HG02840 (cell line): Measurements from ENCODE around the gene HIPK2.
"Not testable (repeated sequence)": the region's sequence is repeated elsewhere in the genome, so short reads cannot be mapped to it uniquely, and the experiment has no call there.

Source experiments
- ATAC-seq: cut with Tn5 transposase; IDR thresholded peaks from one replicate; pipeline ENCODE4 v1.9.1; 2021; ENCODE audit warnings: mild to moderate bottlenecking, moderate library complexity, moderate number of reproducible peaks; ENCODE audit not compliant: unreplicated experiment, low FRiP score

Gene HIPK2

GRCh38 chr7:139635526-139636302 lies 142.1 kb downstream of the HIPK2 start:
- no peak for ATAC-seq

GRCh38 chr7:139634087-139634486 lies 143.7 kb downstream of the HIPK2 start:
- ATAC-seq, result no peak

DNA sequence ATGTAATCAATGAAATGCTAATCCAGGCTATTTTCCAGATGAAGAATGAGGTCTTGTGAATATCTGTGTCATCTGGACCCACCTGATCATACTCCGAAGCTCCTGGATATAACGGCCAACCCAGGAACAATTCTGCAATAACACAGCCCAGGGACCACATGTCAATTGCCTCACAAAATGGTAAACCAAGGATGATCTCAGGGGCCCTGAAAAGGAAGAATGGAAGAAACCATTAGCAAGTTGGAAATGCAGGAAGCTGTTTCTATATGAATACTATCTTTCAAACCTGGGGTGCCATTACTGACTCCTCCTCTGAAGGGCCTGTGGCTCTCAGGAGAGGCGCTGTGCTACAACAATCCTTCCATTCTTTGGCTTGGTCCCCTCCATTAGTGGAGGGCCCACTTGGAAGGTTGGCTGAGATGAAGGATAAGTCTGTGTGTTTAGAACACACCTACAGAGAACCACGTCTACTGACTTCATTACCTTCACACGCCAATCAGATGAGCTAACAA lies 146.2 kb downstream of the HIPK2 start:
- no peak for ATAC-seq

GRCh38 chr7:139630643-139631519 lies 146.9 kb downstream of the HIPK2 start:
- ATAC-seq, result no peak

DNA sequence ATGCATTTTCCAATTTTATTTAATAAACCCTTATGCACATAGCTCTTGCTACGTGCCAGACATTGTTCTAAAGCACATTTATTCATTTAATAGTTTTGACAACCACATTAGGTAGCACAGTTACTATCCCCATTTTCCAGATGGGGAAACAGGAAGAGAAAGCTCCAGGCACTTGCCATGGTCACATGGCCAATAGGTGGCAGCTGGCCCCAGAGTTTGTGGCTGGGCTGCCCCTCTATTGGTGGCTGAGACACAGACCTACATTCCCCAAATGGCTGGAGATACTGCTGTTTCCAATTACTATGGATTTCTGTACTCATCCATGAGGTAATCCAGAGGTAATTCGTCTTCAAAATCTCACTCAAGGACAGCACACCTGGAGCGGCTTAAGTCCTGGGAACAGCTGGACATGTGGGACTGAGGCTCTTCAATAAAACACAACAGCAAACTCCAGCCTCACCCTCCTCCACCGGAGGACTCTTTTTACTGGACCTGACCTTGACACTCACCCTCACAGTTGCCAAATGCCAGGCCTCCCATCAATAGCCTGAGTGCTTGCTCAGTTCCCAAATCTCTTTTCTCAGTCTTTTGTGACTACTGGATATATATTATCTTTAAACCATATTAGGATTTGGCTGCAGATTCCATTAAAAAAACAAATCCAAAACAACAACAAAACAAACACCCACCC lies 148.3 kb downstream of the HIPK2 start:
- no peak for ATAC-seq

DNA sequence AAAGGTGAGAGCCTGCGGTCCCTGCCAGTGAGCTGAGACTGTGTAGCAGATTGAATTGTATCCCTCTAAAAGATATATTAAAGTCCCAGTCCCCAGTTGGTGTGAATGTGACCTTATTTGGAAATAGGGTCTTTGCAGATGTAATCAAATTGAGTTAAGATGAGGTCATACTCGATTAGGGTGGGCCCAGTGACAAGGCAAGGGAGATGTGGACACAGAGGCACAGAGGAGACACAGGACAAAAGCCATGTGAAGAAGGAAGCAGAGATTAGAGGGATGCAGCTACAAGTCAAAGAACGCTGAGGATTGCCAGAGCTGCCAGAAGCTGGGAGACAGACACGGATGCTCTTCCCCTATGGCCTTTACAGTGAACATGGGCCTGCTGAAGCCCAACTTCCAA lies 150.0 kb downstream of the HIPK2 start:
- no peak for ATAC-seq

DNA sequence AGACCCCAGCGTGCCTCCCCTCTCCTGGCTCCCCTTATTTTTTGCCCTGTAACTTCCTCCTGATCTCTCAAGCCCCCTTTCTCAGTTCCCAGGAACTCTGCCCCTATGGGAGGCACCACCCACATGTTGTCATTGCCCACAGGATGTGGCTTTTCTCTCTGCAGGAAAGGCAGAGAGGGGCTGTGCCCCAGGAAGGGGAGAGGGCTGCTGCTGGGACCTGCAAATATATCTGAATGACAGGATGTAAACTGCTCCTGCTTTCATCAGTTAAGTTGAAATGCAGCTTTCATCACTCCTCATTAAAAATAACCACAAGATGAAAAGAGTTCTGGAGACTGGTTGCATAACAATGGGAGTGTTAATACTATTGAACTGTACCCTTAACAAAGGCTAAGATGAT lies 151.0 kb downstream of the HIPK2 start:
- ATAC-seq, result no peak

DNA sequence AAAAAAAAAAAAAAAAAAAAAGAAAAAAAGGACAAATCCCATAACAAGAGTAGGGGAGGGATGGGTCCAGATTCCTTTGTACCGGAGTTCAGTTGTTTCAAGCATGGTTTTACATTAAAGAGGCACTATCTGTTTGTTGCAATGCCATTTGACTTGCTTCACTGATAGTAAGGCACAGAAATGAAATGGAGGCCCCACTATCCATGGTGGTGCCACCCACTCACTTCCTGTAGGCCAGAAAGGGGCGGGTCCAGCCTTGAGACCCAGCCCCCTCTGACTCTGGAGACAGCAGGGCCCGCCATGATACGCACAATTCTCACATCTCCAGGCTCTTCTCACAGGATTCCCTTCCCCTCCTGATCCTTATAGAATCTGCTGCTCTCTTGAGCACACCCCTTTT lies 154.3 kb downstream of the HIPK2 start:
- ATAC-seq, result no peak

DNA sequence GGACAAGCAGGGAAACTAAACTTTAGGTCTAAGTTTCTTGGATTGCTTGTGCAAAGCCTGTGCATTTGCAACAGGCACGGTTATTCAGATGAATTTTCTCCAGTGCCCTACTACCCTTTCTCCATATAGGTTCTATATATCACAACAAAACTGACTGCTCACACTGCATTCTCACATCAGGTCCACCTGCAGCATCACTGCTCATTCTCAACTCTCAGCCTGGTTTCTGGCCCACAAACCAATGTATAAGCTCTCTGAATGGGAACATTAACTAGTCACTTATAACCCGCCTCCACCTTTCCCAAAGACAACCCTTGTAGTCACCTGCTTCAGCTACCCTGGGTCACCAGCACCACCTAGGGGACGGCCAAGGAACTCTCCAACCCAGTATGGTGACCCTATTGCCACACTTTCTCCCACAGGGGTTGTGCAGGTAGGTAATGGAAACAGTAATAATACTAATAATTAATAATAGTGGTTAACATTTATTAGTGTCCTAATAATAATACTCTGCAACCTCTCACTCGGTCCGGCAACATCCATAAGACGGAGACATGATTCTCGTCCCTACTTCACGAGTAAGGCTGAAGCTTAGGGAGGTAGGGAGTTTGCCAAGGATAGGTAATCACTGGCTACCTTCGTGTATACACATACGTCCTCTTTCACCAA lies 157.0 kb downstream of the HIPK2 start:
- ATAC-seq, result no peak

DNA sequence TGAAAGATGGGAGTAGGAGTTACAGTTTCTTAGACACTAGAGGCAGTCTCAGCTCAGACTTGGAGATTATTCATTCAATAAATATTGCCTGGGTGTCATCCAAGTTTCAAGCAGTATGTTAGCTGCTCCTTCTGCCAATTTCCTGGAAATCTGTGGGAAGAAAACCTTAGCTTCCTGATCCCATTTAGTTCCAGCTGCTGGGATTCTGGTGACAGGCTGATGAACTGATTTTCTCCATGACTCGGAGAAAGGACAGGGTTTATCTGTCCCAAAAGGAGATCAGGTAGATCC lies 158.5 kb downstream of the HIPK2 start:
- no peak for ATAC-seq

- no peak for ATAC-seq
Measured at GRCh38 chr7:139618482-139619366, 159.1 kb downstream of the HIPK2 start.

GRCh38 chr7:139617074-139617473 lies 160.7 kb downstream of the HIPK2 start:
- no peak for ATAC-seq

GRCh38 chr7:139614886-139615285 lies 162.9 kb downstream of the HIPK2 start:
- ATAC-seq, result no peak

- no peak for ATAC-seq
Measured at GRCh38 chr7:139613971-139614411, 163.8 kb downstream of the HIPK2 start.

- not testable (repeated sequence) for ATAC-seq
Measured at GRCh38 chr7:139611556-139611955, 166.2 kb downstream of the HIPK2 start.

DNA sequence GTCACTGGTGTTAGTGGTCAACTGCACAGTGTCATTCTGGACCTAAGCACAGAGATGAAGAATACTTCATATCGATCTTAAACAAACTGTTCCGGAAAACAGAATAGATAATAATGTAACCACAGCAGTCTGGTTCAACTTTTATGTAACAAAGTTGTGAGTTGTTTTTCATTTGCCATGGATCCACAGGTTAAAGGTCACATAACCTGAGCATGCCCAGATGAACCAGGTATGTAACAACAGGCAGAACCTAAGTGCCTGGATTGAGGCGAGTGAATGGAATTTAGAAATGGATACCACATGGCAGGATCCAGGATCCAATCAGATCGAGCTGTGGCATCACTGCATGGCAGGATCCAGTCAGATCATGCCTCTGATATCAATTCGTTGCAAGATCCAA lies 167.2 kb downstream of the HIPK2 start:
- ATAC-seq, result no peak

DNA sequence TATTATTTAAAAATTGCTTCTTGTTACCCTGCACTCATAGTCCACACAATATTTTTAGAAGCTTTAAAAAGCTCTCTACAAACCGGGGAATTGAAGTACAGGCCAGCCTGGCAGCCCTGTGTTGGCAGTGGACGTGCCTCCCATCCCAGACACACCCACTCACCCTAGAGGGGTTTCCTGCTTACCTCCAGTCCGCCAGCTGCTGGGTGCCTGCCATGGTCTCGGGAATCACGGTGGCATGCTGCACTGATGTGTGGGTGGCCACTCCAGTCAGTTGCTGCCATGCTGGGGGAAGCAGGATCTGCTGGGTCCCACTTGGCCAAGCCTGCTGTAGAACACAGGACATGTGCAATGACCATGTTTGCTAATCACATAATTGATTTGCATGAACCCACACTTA lies 173.9 kb downstream of the HIPK2 start:
- ATAC-seq, result no peak

- no peak for ATAC-seq
Measured at GRCh38 chr7:139603282-139603681, 174.5 kb downstream of the HIPK2 start.

- ATAC-seq, result no peak
Measured at GRCh38 chr7:139602143-139602722, 175.6 kb downstream of the HIPK2 start.
